K562 (cell line): ENCODE measurements around the gene CHST12. TPM values are rescaled to one million over a fixed set of nuclear protein-coding genes. Genes with fewer than 3 reads are reported as not detected.

Source experiments
- ATAC-seq: fragments of 200-7000 bp; cut with Tn5 transposase; 3 replicates; pipeline ENCODE4 v1.9.1; 2020; ENCODE audit warnings: moderate library complexity
- BruUV-seq: library from RNA; stranded (reverse); fragments of 400-500 nt; replicated peaks from 2 replicates; lab custom pipeline; 2021; lab: Mats Ljungman, UMichigan
- CTCF ChIA-PET: fragments of 300-600 bp; formaldehyde crosslinking; extraction: SDS; loops from one replicate; lab custom pipeline; 2021; ENCODE audit warnings: low intra/inter-chr PET ratio; lab: Yijun Ruan, JAX
- POLR2A ChIA-PET: fragments of 300-600, 350-650 bp; sonication (Branson Sonifier 250); formaldehyde crosslinking; extraction: SDS; loops from one replicate; lab custom pipeline; 2021; ENCODE audit warnings: antibody characterized with exemption, inconsistent platforms; lab: Yijun Ruan, JAX
- DNase-seq, 4 experiments: peaks; one replicate each; pipeline versions ENCODE4 v3.0.0 to v3.0.0-alpha.2; 2011 to 2018; ENCODE audit warnings: low spot score in 3 of 4, mixed read lengths in 3 of 4; ENCODE audit errors: extremely low read depth in 1 of 4
- FAIRE-seq: peaks from 2 replicates; lab custom pipeline; 2011; peaks lifted over from hg19 to GRCh38; lab: Jason Lieb, UNC
- H2AFZ ChIP-seq: 2 replicates; pipeline ENCODE4 v1.6.0; 2011; ENCODE audit warnings: low read depth, low read length, control low read depth, inconsistent platforms
- H3K27ac ChIP-seq: fragments of 200-600 bp; 3 replicates; pipeline ENCODE4 v1.8.0; 2011; ENCODE audit warnings: low read depth, mild to moderate bottlenecking, control low read depth, inconsistent platforms, low read length, moderate library complexity, mixed read lengths; ENCODE audit errors: extremely low read depth
- H3K27me3 ChIP-seq, 2 experiments: fragments of 300-600 bp in 1 of 2; 2 replicates in 1 of 2; 3 replicates in 1 of 2; pipeline versions ENCODE4 v1.6.0 to v1.8.0; 2011; ENCODE audit warnings: inconsistent platforms in 2 of 2, low read length in 2 of 2, mild to moderate bottlenecking in 1 of 2, mixed read lengths in 1 of 2, moderate library complexity in 1 of 2; ENCODE audit not compliant: control insufficient read depth in 2 of 2, insufficient read depth in 2 of 2
- H3K36me3 ChIP-seq: fragments of 300-600 bp; 3 replicates; pipeline ENCODE4 v1.8.0; 2011; ENCODE audit warnings: mild to moderate bottlenecking, low read length, inconsistent platforms; ENCODE audit not compliant: control insufficient read depth, insufficient read depth
- H3K4me1 ChIP-seq, 2 experiments: fragments of 200-600 bp in 1 of 2; replicated peaks in 1 of 2; 2 replicates in 1 of 2; 3 replicates in 1 of 2; pipeline versions ENCODE4 v1.5.1 to v1.8.0; 2011; ENCODE audit warnings: inconsistent platforms in 2 of 2, low read length in 2 of 2, mild to moderate bottlenecking in 1 of 2, mixed read lengths in 1 of 2, moderate library complexity in 1 of 2; ENCODE audit not compliant: control insufficient read depth in 2 of 2, insufficient read depth in 2 of 2
- H3K4me2 ChIP-seq: 2 replicates; pipeline ENCODE4 v1.6.1; 2011; ENCODE audit warnings: low read length, control low read depth, inconsistent platforms, mixed read lengths; ENCODE audit not compliant: insufficient read depth
- H3K4me3 ChIP-seq: fragments of 200-600 bp; sonication (generic), shearing (Covaris generic); 2 replicates; pipeline ENCODE4 v1.5.1; 2016; ENCODE audit warnings: control low read depth, inconsistent platforms
- H3K79me2 ChIP-seq: fragments of 200-600 bp; 3 replicates; pipeline ENCODE4 v1.8.0; 2011; ENCODE audit warnings: low read length, inconsistent platforms; ENCODE audit not compliant: control insufficient read depth, insufficient read depth
- H3K9ac ChIP-seq, 2 experiments: 2 replicates each; pipeline versions ENCODE4 v1.6.0 to v1.6.1; 2011; ENCODE audit warnings: low read depth in 2 of 2, low read length in 2 of 2, control low read depth in 1 of 2, inconsistent platforms in 1 of 2, mild to moderate bottlenecking in 1 of 2, mixed read lengths in 1 of 2; ENCODE audit not compliant: insufficient read depth in 1 of 2
- H3K9me1 ChIP-seq: one replicate; pipeline ENCODE4 v1.6.0; 2011; ENCODE audit warnings: inconsistent platforms, mild to moderate bottlenecking, low read length, moderate library complexity; ENCODE audit not compliant: control insufficient read depth, insufficient read depth
- H3K9me3 ChIP-seq: replicated peaks from 2 replicates; pipeline ENCODE4 v1.5.1; 2011; ENCODE audit warnings: low read depth, low read length, inconsistent platforms; ENCODE audit not compliant: control insufficient read depth, insufficient read depth
- H4K20me1 ChIP-seq: replicated peaks from 2 replicates; pipeline ENCODE4 v1.6.1; 2011; ENCODE audit warnings: low read length, inconsistent platforms, mixed read lengths; ENCODE audit not compliant: control insufficient read depth, insufficient read depth
- CEBPB ChIP-seq: fragments of 450-650 bp; IDR thresholded peaks from 2 replicates; pipeline ENCODE4 v1.6.1; 2016; ENCODE audit warnings: missing genetic modification characterization, missing compliant biosample characterization
- CEBPG ChIP-seq, 3 experiments: fragments of 200-800 bp in 1 of 3; sonication (Bioruptor generic) in 1 of 3; sonication (generic) in 1 of 3; formaldehyde crosslinking in 1 of 3; IDR thresholded peaks in 2 of 3; conservative IDR thresholded peaks in 1 of 3; 2 replicates each; pipeline versions ENCODE4 v1.6.1 to v1.8.0; 2016 to 2022; ENCODE audit warnings: missing compliant biosample characterization in 2 of 3, missing genetic modification characterization in 2 of 3, mild to moderate bottlenecking in 1 of 3, missing genetic modification reagents in 1 of 3
- MEIS2 ChIP-seq: fragments of 450-650 bp; IDR thresholded peaks from 2 replicates; pipeline ENCODE4 v1.6.1; 2014; ENCODE audit warnings: mild to moderate bottlenecking; ENCODE audit not compliant: partially characterized antibody
- SIRT6 ChIP-seq: IDR thresholded peaks from one replicate; pipeline ENCODE4 v1.6.1; 2012; ENCODE audit warnings: low read depth, mild to moderate bottlenecking, control low read depth, inconsistent platforms, low read length, moderate library complexity
- WGBS: fragments of 100-300 bp; shearing (Covaris generic); methylation state at CpG from one replicate; pipeline ENCODE4 v1.1.6; 2016; ENCODE audit warnings: low coverage, mixed read lengths; ENCODE audit not compliant: insufficient coverage; ENCODE audit errors: missing lambda C conversion rate; 5-methylcytosine and 5-hydroxymethylcytosine counted together
- in situ Hi-C: fragments of 300-500 bp; cut with MboI; formaldehyde crosslinking; loops from 4 replicates; pipeline ENCODE4 v1.15.0; 2018; ENCODE audit warnings: inconsistent platforms, mixed read lengths
- intact Hi-C: fragments of 100-400 bp; cut with micrococcal nuclease; formaldehyde crosslinking; loops from 2 replicates; pipeline ENCODE4 v1.14.2; 2022
- polyA plus RNA-seq, 8 experiments: library from polyadenylated mRNA; depleted of rRNA in 4 of 8; stranded (reverse) in 5 of 8; unstranded in 3 of 8; fragments of >200 nt; fragmentation: Nextera tagmentation in 2 of 8; fragmentation: Illumina TruSeq in 1 of 8; extraction: Ambion mirVana in 2 of 8; extraction: Trizol in 1 of 8; gene quantifications; 2 replicates each; pipeline versions ENCODE4 v1.2.1 to v1.2.3, GENCODE V29; 2011 to 2014; ENCODE audit warnings: inconsistent platforms in 1 of 8, missing spikeins in 1 of 8
- total RNA-seq, 7 experiments: library from RNA; depleted of rRNA in 6 of 7; stranded (reverse); fragments of >200 nt in 6 of 7; fragmentation: Illumina TruSeq in 2 of 7; extraction: Trizol in 2 of 7; gene quantifications; 2 replicates each; pipeline versions ENCODE4 v1.2.1 to v1.2.3, GENCODE V29; 2011 to 2021; ENCODE audit warnings: low replicate concordance in 1 of 7

CHST12 gene
- total and polyA plus RNA-seq, 9 of the 15 experiments (the other 6 are each of a cell fraction or from before 2014, with no cell fraction given) = 0.18 to 19.8 (median 3.6) TPM

GRCh38 chr7:2440608-2441245, 37.3 kb downstream of the CHST12 start:
- Histone ChIP-seq H3K79me2 (no peaks in the 10 kb centered on the region), H3K4me1 (peaks cover 0 to 24% of the 10 kb centered on the region in 2 experiments; a peak in 3 of 5 replicates), H3K36me3 (no peaks in the 10 kb centered on the region), H3K27ac (no peak overlapping the region; the same call in 2 of the 3 replicates), H2AFZ (no peak overlapping the region), H3K4me3 (no peak overlapping the region), H3K27me3 (no peaks in the 10 kb centered on the region), H4K20me1 (no peaks in the 10 kb centered on the region; the same call in 1 of the 2 replicates), H3K9me3 (no peaks in the 10 kb centered on the region), H3K4me2 (no peak overlapping the region; the same call in 1 of the 2 replicates), H3K9ac (peak overlapping the region in 1 of 2 experiments; percentile 81; a peak in 2 of 4 replicates), H3K9me1 (peaks cover 5% of the 10 kb centered on the region)
- no peak for ATAC-seq
- DNase-seq = no peak
- FAIRE-seq = no peak
- CTCF ChIA-PET = interaction anchor here (1.2 kb wide), 1 partner anchor 28 kb away, joined by 3 read pairs; no protein-coding TSS in a partner anchor
- no TSS peak for BruUV-seq
- WGBS = 50% methylated on average over 20 of the region's 21 CpGs
- intact Hi-C loops = no loop called here
- POLR2A ChIA-PET = interaction anchor here (1.3 to 1.5 kb wide), 2 partner anchors 11 to 29 kb away, joined by 5 to 6 read pairs; no protein-coding TSS in a partner anchor
- in situ Hi-C loops = no loop called here
- peak; percentile 26 for TF ChIP-seq MEIS2
- TF ChIP-seq SIRT6 = no peak
- peak; percentile 93 for TF ChIP-seq CEBPB (tag)
- TF ChIP-seq CEBPG (CRISPR knock-in tag; IDR thresholded peaks at IDR 0.05) = peak; percentile 64; the same call in 1 of the 2 replicates
- TF ChIP-seq CEBPG (tag; conservative IDR thresholded peaks at IDR 0.05 in 1 of 2, IDR thresholded peaks at IDR 0.05 in 1 of 2) = peak; percentile 38 to 47; a peak in 2 of 4 replicates
